ENCODE data around the gene CTPS1.
A peak's percentile ranks its signal among the peaks of the same experiment; 100 is the strongest.

CTPS1 gene

GRCh38 chr1:40979241-40980067 is at the start of gene CTPS1:
TSS of gene CTPS1 (plus strand) at chr1:40979696. CDS start at chr1:40983291, 3,595 bp downstream.
- DNase-seq (ENCODE audit: low read depth), result peak; percentile 87

GRCh38 chr1:40930174-40930964 is 49.1 kb upstream of the CTPS1 start:
- DNase-seq (ENCODE audit: low read depth), result no peak

GRCh38 chr1:40931601-40932000 is 47.9 kb upstream of the CTPS1 start:
- no peak for DNase-seq (ENCODE audit: low read depth)

GRCh38 chr1:40932006-40932405 is 47.5 kb upstream of the CTPS1 start:
- DNase-seq (ENCODE audit: low read depth), result no peak

- no peak for DNase-seq (ENCODE audit: low read depth)
These were observed 42.6 kb upstream of the CTPS1 start for GRCh38 chr1:40936931-40937339.

GRCh38 chr1:40938393-40938792 is 41.1 kb upstream of the CTPS1 start:
- no peak for DNase-seq (ENCODE audit: low read depth)

- no peak for DNase-seq (ENCODE audit: low read depth)
These were observed 40.0 kb upstream of the CTPS1 start for GRCh38 chr1:40939320-40940059.

GRCh38 chr1:40944326-40944725 is 35.2 kb upstream of the CTPS1 start:
- DNase-seq (ENCODE audit: low read depth), result no peak

GRCh38 chr1:40944841-40945430 is 34.6 kb upstream of the CTPS1 start:
- DNase-seq (ENCODE audit: low read depth), result no peak

GRCh38 chr1:40945491-40945973 is 34.0 kb upstream of the CTPS1 start:
- DNase-seq (ENCODE audit: low read depth), result no peak

GRCh38 chr1:40948741-40949443 is 30.6 kb upstream of the CTPS1 start:
- no peak for DNase-seq (ENCODE audit: low read depth)

- DNase-seq (ENCODE audit: low read depth), result no peak
These were observed 29.9 kb upstream of the CTPS1 start for GRCh38 chr1:40949563-40949962.

GRCh38 chr1:40951943-40952743 is 27.4 kb upstream of the CTPS1 start:
- DNase-seq (ENCODE audit: low read depth), result no peak

- DNase-seq (ENCODE audit: low read depth), result no peak
These were observed 26.7 kb upstream of the CTPS1 start for GRCh38 chr1:40952744-40953315.

GRCh38 chr1:40954626-40955025 is 24.9 kb upstream of the CTPS1 start:
- no peak for DNase-seq (ENCODE audit: low read depth)

GRCh38 chr1:40955266-40955665 is 24.2 kb upstream of the CTPS1 start:
- DNase-seq (ENCODE audit: low read depth), result no peak

GRCh38 chr1:40956407-40956806 is 23.1 kb upstream of the CTPS1 start:
- DNase-seq (ENCODE audit: low read depth), result no peak

- no peak for DNase-seq (ENCODE audit: low read depth)
These were observed 21.3 kb upstream of the CTPS1 start for GRCh38 chr1:40958210-40958609.

- no peak for DNase-seq (ENCODE audit: low read depth)
These were observed 14.0 kb upstream of the CTPS1 start for GRCh38 chr1:40965531-40965930.

- DNase-seq (ENCODE audit: low read depth), result no peak
These were observed 13.1 kb upstream of the CTPS1 start for GRCh38 chr1:40966417-40966816.

All from GM04504 (cell line).